BLaER1 (cell line): ENCODE results near the gene ATP2B3.

Experiments used
- H3K27ac ChIP-seq: shearing (Covaris generic); formaldehyde crosslinking; 2 replicates; pipeline ENCODE4 v1.8.1; 2022
- H3K27me3 ChIP-seq: shearing (Covaris generic); formaldehyde crosslinking; 2 replicates; pipeline ENCODE4 v1.8.1; 2022
- H3K36me3 ChIP-seq: shearing (Covaris generic); formaldehyde crosslinking; 2 replicates; pipeline ENCODE4 v1.8.1; 2022
- H3K4me1 ChIP-seq: shearing (Covaris generic); formaldehyde crosslinking; 2 replicates; pipeline ENCODE4 v1.8.1; 2022
- H3K4me2 ChIP-seq: shearing (Covaris generic); formaldehyde crosslinking; 2 replicates; pipeline ENCODE4 v1.8.1; 2022
- H3K4me3 ChIP-seq: shearing (Covaris generic); formaldehyde crosslinking; 2 replicates; pipeline ENCODE4 v1.8.1; 2022
- H3K9ac ChIP-seq: shearing (Covaris generic); formaldehyde crosslinking; 2 replicates; pipeline ENCODE4 v1.8.1; 2022
- H3K9me3 ChIP-seq: shearing (Covaris generic); formaldehyde crosslinking; 2 replicates; pipeline ENCODE4 v1.8.1; 2022
- H4K20me1 ChIP-seq: shearing (Covaris generic); formaldehyde crosslinking; 2 replicates; pipeline ENCODE4 v1.8.1; 2022
- Cebpa-rat ChIP-seq: shearing (Covaris generic); IDR thresholded peaks from 2 replicates; pipeline ENCODE4 v1.8.1; 2022

The ATP2B3 gene

GRCh38 chrX:153487590-153488071 lies 29.8 kb upstream of the ATP2B3 start:
- peaks cover 50% of the 10 kb centered on the region for H3K27me3 ChIP-seq
- H3K9me3 ChIP-seq, result no peaks in the 10 kb centered on the region
- H4K20me1 ChIP-seq, result peaks cover 14% of the 10 kb centered on the region; the same call in 1 of the 2 replicates
- peak overlapping the region; percentile 65 for H3K27ac ChIP-seq
- H3K4me2 ChIP-seq, result peak overlapping the region; percentile 84
- H3K4me3 ChIP-seq, result no peak overlapping the region
- H3K36me3 ChIP-seq, result no peaks in the 10 kb centered on the region
- no peak for TF ChIP-seq Cebpa-rat
- peaks cover 100% of the 10 kb centered on the region for H3K4me1 ChIP-seq
- H3K9ac ChIP-seq, result no peak overlapping the region

DNA sequence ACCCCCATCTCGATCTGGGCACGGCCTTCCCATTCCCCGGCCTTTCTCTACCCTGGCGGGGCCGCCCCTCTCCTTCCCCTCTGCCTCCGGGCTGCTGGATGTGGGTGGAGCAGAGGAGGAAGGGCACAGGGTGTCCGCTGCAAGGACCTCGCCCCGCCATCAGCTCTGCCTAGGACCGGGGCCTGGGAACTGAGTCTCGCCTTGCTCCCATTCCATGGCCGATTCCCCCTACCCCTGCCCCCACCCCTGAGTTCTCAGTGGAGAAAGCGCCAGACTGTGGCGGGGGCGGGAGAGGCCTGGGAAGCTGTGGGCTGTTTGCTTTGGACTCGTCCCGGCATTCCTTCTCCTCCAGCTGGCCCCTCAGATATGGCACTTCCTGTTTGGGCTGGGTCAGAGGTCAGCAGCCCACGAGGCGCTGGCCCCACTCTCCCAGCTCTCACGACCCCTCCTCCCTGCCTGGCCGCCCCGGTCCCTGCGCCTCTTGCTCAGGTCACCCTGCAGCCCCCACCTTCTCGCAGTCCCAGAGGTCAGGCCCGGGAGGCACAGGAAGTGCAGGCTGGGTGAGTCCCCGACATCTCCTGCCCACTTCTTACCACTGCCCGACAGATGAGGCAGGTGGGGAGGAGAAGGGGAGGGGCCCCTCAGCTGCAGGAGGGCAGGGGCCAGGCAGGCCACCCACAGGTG lies 29.1 kb upstream of the ATP2B3 start:
- Histone ChIP-seq H3K9ac (0 out of 2 replicates have a peak overlapping the region, but pooled peaks have one; percentile 19), H3K36me3 (no peaks in the 10 kb centered on the region), H3K4me3 (no peak overlapping the region), H3K27me3 (peaks cover 47% of the 10 kb centered on the region), H3K4me2 (peak overlapping the region; percentile 84), H4K20me1 (peaks cover 14% of the 10 kb centered on the region; the same call in 1 of the 2 replicates), H3K4me1 (peaks cover 100% of the 10 kb centered on the region), H3K27ac (peak overlapping the region; percentile 65), H3K9me3 (no peaks in the 10 kb centered on the region)
- no peak for TF ChIP-seq Cebpa-rat

GRCh38 chrX:153490217-153490930 lies 27.1 kb upstream of the ATP2B3 start:
- Histone ChIP-seq H3K4me2 (peak overlapping the region; percentile 84), H4K20me1 (peaks cover 11% of the 10 kb centered on the region; the same call in 1 of the 2 replicates), H3K4me3 (no peak overlapping the region), H3K27me3 (peaks cover 38% of the 10 kb centered on the region), H3K36me3 (no peaks in the 10 kb centered on the region), H3K27ac (peak overlapping the region; percentile 90), H3K4me1 (peaks cover 98% of the 10 kb centered on the region), H3K9ac (peak overlapping the region; percentile 73; the same call in 1 of the 2 replicates), H3K9me3 (no peaks in the 10 kb centered on the region)
- no peak for TF ChIP-seq Cebpa-rat

- H3K4me3 ChIP-seq, result peak overlapping the region; percentile 50; the same call in 1 of the 2 replicates
These were observed 26.0 kb upstream of the ATP2B3 start for GRCh38 chrX:153491351-153491914.

GRCh38 chrX:153491918-153492317 lies 25.5 kb upstream of the ATP2B3 start:
- Histone ChIP-seq H4K20me1 (peaks cover 11% of the 10 kb centered on the region; the same call in 1 of the 2 replicates), H3K4me2 (peak overlapping the region; percentile 84), H3K27ac (peak overlapping the region; percentile 90), H3K27me3 (peaks cover 32% of the 10 kb centered on the region), H3K9me3 (no peaks in the 10 kb centered on the region), H3K4me1 (peaks cover 95% of the 10 kb centered on the region), H3K36me3 (no peaks in the 10 kb centered on the region), H3K9ac (peak overlapping the region; percentile 73), H3K4me3 (peak overlapping the region; percentile 50; the same call in 1 of the 2 replicates)
- TF ChIP-seq Cebpa-rat, result no peak

More at GRCh38 chrX:153491351-153491914, 26.0 kb upstream of the ATP2B3 start:
- Histone ChIP-seq H3K9ac (peak overlapping the region; percentile 73), H3K4me1 (peaks cover 98% of the 10 kb centered on the region), H3K36me3 (no peaks in the 10 kb centered on the region), H3K27ac (peak overlapping the region; percentile 90), H3K9me3 (no peaks in the 10 kb centered on the region), H4K20me1 (peaks cover 11% of the 10 kb centered on the region; the same call in 1 of the 2 replicates), H3K27me3 (peaks cover 32% of the 10 kb centered on the region), H3K4me2 (peak overlapping the region; percentile 84)
- no peak for TF ChIP-seq Cebpa-rat

- H3K9me3 ChIP-seq, result no peaks in the 10 kb centered on the region
- H3K27me3 ChIP-seq, result peaks cover 32% of the 10 kb centered on the region
- TF ChIP-seq Cebpa-rat, result no peak
- no peak overlapping the region for H3K4me3 ChIP-seq
- H3K27ac ChIP-seq, result peak overlapping the region; percentile 90
- H4K20me1 ChIP-seq, result peaks cover 11% of the 10 kb centered on the region; the same call in 1 of the 2 replicates
- no peaks in the 10 kb centered on the region for H3K36me3 ChIP-seq
- H3K4me2 ChIP-seq, result peak overlapping the region; percentile 84
- peak overlapping the region; percentile 73 for H3K9ac ChIP-seq
- H3K4me1 ChIP-seq, result peaks cover 95% of the 10 kb centered on the region
These were observed 24.9 kb upstream of the ATP2B3 start for GRCh38 chrX:153492543-153492942.

DNA sequence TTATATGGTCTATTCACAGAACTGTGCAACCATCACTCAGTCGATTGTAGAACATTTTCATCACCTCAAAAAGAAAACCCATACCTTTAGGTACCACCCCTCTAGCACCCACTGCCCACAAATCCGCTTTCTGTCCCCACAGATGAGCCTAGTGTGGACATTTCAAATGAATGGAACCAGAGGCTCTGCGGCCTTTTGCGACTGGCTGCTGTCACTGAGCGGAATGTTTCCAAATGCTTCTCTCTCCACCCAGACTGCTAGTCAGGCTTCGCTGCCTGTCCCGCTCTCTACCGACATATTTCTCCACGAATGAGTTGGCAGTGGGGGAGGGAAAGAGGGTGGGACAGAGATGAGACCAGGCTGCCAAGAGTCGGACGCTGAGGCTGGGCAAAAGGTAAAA lies 24.4 kb upstream of the ATP2B3 start:
- no peak for TF ChIP-seq Cebpa-rat
- Histone ChIP-seq H3K27ac (peak overlapping the region; percentile 90), H4K20me1 (peaks cover 11% of the 10 kb centered on the region; the same call in 1 of the 2 replicates), H3K27me3 (peaks cover 32% of the 10 kb centered on the region), H3K36me3 (no peaks in the 10 kb centered on the region), H3K4me3 (no peak overlapping the region), H3K4me1 (peaks cover 95% of the 10 kb centered on the region), H3K9me3 (no peaks in the 10 kb centered on the region), H3K4me2 (peak overlapping the region; percentile 84), H3K9ac (0 out of 2 replicates have a peak overlapping the region, but pooled peaks have one; percentile 22)

GRCh38 chrX:153494061-153494460 lies 23.4 kb upstream of the ATP2B3 start:
- Histone ChIP-seq H3K9me3 (no peaks in the 10 kb centered on the region), H4K20me1 (peaks cover 11% of the 10 kb centered on the region; the same call in 1 of the 2 replicates), H3K27ac (peak overlapping the region; percentile 90), H3K4me2 (peak overlapping the region; percentile 84), H3K4me1 (peaks cover 95% of the 10 kb centered on the region), H3K36me3 (no peaks in the 10 kb centered on the region), H3K27me3 (peaks cover 32% of the 10 kb centered on the region), H3K9ac (peak overlapping the region; percentile 41; the same call in 1 of the 2 replicates), H3K4me3 (no peak overlapping the region)
- TF ChIP-seq Cebpa-rat, result no peak

DNA sequence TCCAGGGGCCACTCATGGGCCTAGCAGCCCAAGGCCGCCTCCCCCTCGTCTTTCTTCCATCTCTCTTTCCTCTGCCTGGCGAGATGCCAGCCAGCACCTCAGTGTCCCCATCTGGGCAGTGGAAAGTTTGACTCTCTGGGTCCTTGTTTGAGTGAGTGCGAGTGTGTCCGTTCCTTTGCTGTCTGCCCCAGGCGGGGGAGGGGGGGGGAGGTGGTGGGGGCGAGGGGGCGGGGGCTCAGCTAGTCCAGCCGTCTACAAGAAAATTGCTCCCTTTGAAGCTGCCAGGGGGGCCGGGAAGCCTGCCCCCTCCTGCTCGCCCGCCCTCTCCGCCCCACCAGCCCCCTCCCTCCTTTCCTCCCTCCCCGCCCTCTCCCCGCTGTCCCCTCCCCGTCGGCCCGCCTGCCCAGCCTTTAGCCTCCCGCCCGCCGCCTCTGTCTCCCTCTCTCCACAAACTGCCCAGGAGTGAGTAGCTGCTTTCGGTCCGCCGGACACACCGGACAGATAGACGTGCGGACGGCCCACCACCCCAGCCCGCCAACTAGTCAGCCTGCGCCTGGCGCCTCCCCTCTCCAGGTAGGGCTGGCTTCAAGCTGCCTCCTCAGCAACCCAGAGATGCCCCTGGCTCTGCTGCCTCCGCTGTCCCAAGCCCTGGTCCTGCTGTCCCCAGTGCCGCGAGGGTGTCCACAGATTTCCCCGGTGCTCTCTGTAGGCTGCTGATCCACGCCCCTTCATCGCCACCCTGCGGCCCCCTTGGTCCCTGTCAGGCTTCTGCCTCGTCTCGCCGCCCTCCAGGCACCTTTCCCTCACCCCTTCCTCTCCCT lies 22.7 kb upstream of the ATP2B3 start, which contains the start of gene BGN:
BGN (plus strand) TSS at position 440 of the 821 bp plus-strand sequence. CDS start 9,652 bp downstream, outside the sequence.
- no peaks in the 10 kb centered on the region for H3K9me3 ChIP-seq

More for the DNA sequence above, 22.7 kb upstream of the ATP2B3 start, which contains the start of gene BGN:
- TF ChIP-seq Cebpa-rat, result no peak
- peak within 1 kb of the TSS; percentile 90 for H3K27ac ChIP-seq
- H4K20me1 ChIP-seq, result peaks cover 11% of the 10 kb centered on the region; the same call in 1 of the 2 replicates
- H3K4me3 ChIP-seq, result no peak within 1 kb of the TSS
- peaks cover 32% of the 10 kb centered on the region for H3K27me3 ChIP-seq
- H3K4me1 ChIP-seq, result peaks cover 90% of the 10 kb centered on the region
- peak within 1 kb of the TSS; percentile 84 for H3K4me2 ChIP-seq
- no peaks in the 10 kb centered on the region for H3K36me3 ChIP-seq
- peak within 1 kb of the TSS; percentile 41; the same call in 1 of the 2 replicates for H3K9ac ChIP-seq
